Osteoblast (primary cell): Measurements from ENCODE around the gene PDE1C. TPM values are rescaled to one million over a fixed set of nuclear protein-coding genes. Genes with fewer than 3 reads are reported as not detected.

Source experiments
- DNase-seq: peaks from one replicate; pipeline ENCODE4 v3.0.0; 2011; ENCODE audit warnings: low spot score, mixed read lengths; ENCODE audit not compliant: insufficient read length; ENCODE audit errors: missing footprints
- H2AFZ ChIP-seq: 2 replicates; pipeline ENCODE4 v1.6.0; 2011; ENCODE audit warnings: mild to moderate bottlenecking, low read length
- H3K27ac ChIP-seq: 2 replicates; pipeline ENCODE4 v1.5.1; 2011; ENCODE audit warnings: mild to moderate bottlenecking, low read depth, low read length, moderate library complexity
- H3K27me3 ChIP-seq: 2 replicates; pipeline ENCODE4 v1.6.0; 2012; ENCODE audit warnings: mild to moderate bottlenecking, control low read depth, inconsistent platforms, low read length, moderate library complexity; ENCODE audit not compliant: insufficient read depth
- H3K36me3 ChIP-seq: 2 replicates; pipeline ENCODE4 v1.5.1; 2011; ENCODE audit warnings: mild to moderate bottlenecking, low read length, control low read depth, moderate library complexity; ENCODE audit not compliant: insufficient read depth
- H3K4me1 ChIP-seq: 2 replicates; pipeline ENCODE4 v1.5.1; 2011; ENCODE audit warnings: mild to moderate bottlenecking, low read length, control low read depth, moderate library complexity; ENCODE audit not compliant: insufficient read depth
- H3K4me2 ChIP-seq: 2 replicates; pipeline ENCODE4 v1.6.0; 2011; ENCODE audit warnings: mild to moderate bottlenecking, low read length; ENCODE audit not compliant: insufficient read depth
- H3K4me3 ChIP-seq: fragments of 200-600 bp; sonication (generic); 3 replicates; pipeline ENCODE4 v1.5.1; 2012; ENCODE audit warnings: mild to moderate bottlenecking, low read length, inconsistent platforms; ENCODE audit not compliant: insufficient read depth
- H3K79me2 ChIP-seq: 2 replicates; pipeline ENCODE4 v1.6.0; 2012; ENCODE audit warnings: mild to moderate bottlenecking, low read length, control low read depth, inconsistent platforms; ENCODE audit not compliant: insufficient read depth
- H3K9me3 ChIP-seq: 2 replicates; pipeline ENCODE4 v1.5.1; 2011; ENCODE audit warnings: low read depth, low read length, control low read depth
- H4K20me1 ChIP-seq: 2 replicates; pipeline ENCODE4 v1.6.0; 2012; ENCODE audit warnings: mild to moderate bottlenecking, low read length, control low read depth; ENCODE audit not compliant: insufficient read depth
- CTCF ChIP-seq: IDR thresholded peaks from 2 replicates; pipeline ENCODE4 v1.5.1; 2011; ENCODE audit warnings: mild to moderate bottlenecking, low read depth, low read length, moderate library complexity; ENCODE audit errors: extremely low read depth
- total RNA-seq: library from RNA; depleted of rRNA; stranded (reverse); fragments of >200 nt; gene quantifications from 2 replicates; pipeline ENCODE4 v1.2.3, GENCODE V29; 2012

PDE1C gene
- total RNA-seq, 1 donor = 149 TPM

- Histone ChIP-seq H3K4me2 (no peak overlapping the region), H3K4me3 (no peak overlapping the region), H3K79me2 (peaks cover 11% of the 10 kb centered on the region), H3K27me3 (no peaks in the 10 kb centered on the region), H3K27ac (no peak overlapping the region), H3K9me3 (no peaks in the 10 kb centered on the region), H4K20me1 (peaks cover 3% of the 10 kb centered on the region), H2AFZ (no peak overlapping the region), H3K4me1 (peaks cover 5% of the 10 kb centered on the region), H3K36me3 (peaks cover 6% of the 10 kb centered on the region)
- no peak for DNase-seq
- TF ChIP-seq CTCF = no peak
Observed at GRCh38 chr7:31981874-31982390, 88.3 kb downstream of the PDE1C start.

GRCh38 chr7:31979690-31980330, 90.4 kb downstream of the PDE1C start:
- DNase-seq = no peak

GRCh38 chr7:31975546-31975945, 94.7 kb downstream of the PDE1C start:
- no peak overlapping the region for H3K4me2 ChIP-seq
- no peak for TF ChIP-seq CTCF
- peaks cover 23% of the 10 kb centered on the region for H3K79me2 ChIP-seq
- no peak overlapping the region for H2AFZ ChIP-seq
- H3K9me3 ChIP-seq = no peaks in the 10 kb centered on the region
- no peak for DNase-seq
- H3K4me1 ChIP-seq = no peaks in the 10 kb centered on the region
- no peaks in the 10 kb centered on the region for H4K20me1 ChIP-seq
- no peak overlapping the region for H3K4me3 ChIP-seq
- no peak overlapping the region for H3K27ac ChIP-seq
- H3K27me3 ChIP-seq = no peaks in the 10 kb centered on the region
- peaks cover 6% of the 10 kb centered on the region for H3K36me3 ChIP-seq

More at GRCh38 chr7:31979690-31980330, 90.4 kb downstream of the PDE1C start:
- Histone ChIP-seq H4K20me1 (peaks cover 3% of the 10 kb centered on the region), H3K9me3 (no peaks in the 10 kb centered on the region), H3K4me3 (no peak overlapping the region), H2AFZ (no peak overlapping the region), H3K4me2 (no peak overlapping the region), H3K27ac (no peak overlapping the region), H3K4me1 (no peaks in the 10 kb centered on the region), H3K27me3 (no peaks in the 10 kb centered on the region), H3K36me3 (peaks cover 6% of the 10 kb centered on the region), H3K79me2 (peaks cover 16% of the 10 kb centered on the region)
- TF ChIP-seq CTCF = no peak

GRCh38 chr7:31974351-31974750, 95.9 kb downstream of the PDE1C start:
- no peak overlapping the region for H3K27ac ChIP-seq
- no peak for DNase-seq
- no peak overlapping the region for H3K4me2 ChIP-seq
- no peaks in the 10 kb centered on the region for H3K4me1 ChIP-seq
- no peaks in the 10 kb centered on the region for H4K20me1 ChIP-seq
- H2AFZ ChIP-seq = no peak overlapping the region
- H3K4me3 ChIP-seq = no peak overlapping the region
- no peaks in the 10 kb centered on the region for H3K9me3 ChIP-seq
- peaks cover 23% of the 10 kb centered on the region for H3K79me2 ChIP-seq
- TF ChIP-seq CTCF = no peak
- no peaks in the 10 kb centered on the region for H3K27me3 ChIP-seq
- peaks cover 6% of the 10 kb centered on the region for H3K36me3 ChIP-seq
